ENCODE results near the gene ARVCF. TPM values are rescaled to one million over a fixed set of nuclear protein-coding genes. Genes with fewer than 3 reads are reported as not detected.

ARVCF gene
- total RNA-seq, 3 donors from 2014 or later = 13.0 to 51.2 (median 44.2) TPM

- intact Hi-C loops (cut with DNase I; ENCODE audit: low total_unique reads) = no loop called here
- no peaks in the 10 kb centered on the region for H3K27me3 ChIP-seq
- H3K4me1 ChIP-seq = peaks cover 0 to 5% of the 10 kb centered on the region in 2 donors
- TF ChIP-seq POLR2AphosphoS5 (IDR thresholded peaks at IDR 0.05) (no peak), CTCF (IDR thresholded peaks at IDR 0.05) (no peak), POLR2A (IDR thresholded peaks at IDR 0.05) (no peak)
- peak overlapping the region in 1 of 2 donors; percentile 43 for H3K27ac ChIP-seq
- H3K36me3 ChIP-seq = no peaks in the 10 kb centered on the region
- no peak for DNase-seq (ENCODE audit: low spot score in 2 of 2)
- H3K4me3 ChIP-seq = no peak overlapping the region
- no peaks in the 10 kb centered on the region for H3K9me3 ChIP-seq
These were observed 19.8 kb downstream of the ARVCF start for GRCh38 chr22:19996694-19997384.

GRCh38 chr22:19995611-19996339 is 20.8 kb downstream of the ARVCF start:
- H3K4me1 ChIP-seq = peaks cover 0 to 5% of the 10 kb centered on the region in 2 donors
- H3K27me3 ChIP-seq = no peaks in the 10 kb centered on the region
- TF ChIP-seq POLR2AphosphoS5 (IDR thresholded peaks at IDR 0.05) (no peak), CTCF (IDR thresholded peaks at IDR 0.05) (no peak), POLR2A (IDR thresholded peaks at IDR 0.05) (no peak)
- intact Hi-C loops (cut with DNase I; ENCODE audit: low total_unique reads) = no loop called here
- DNase-seq (ENCODE audit: low spot score in 2 of 2) = peak in 1 of 2 donors; percentile 59
- peak overlapping the region in 1 of 3 donors; percentile 28 for H3K4me3 ChIP-seq
- H3K9me3 ChIP-seq = no peaks in the 10 kb centered on the region
- H3K27ac ChIP-seq = peak overlapping the region; percentile 43 to 91
- H3K36me3 ChIP-seq = no peaks in the 10 kb centered on the region

- peak overlapping the region; percentile 43 to 91 for H3K27ac ChIP-seq
- DNase-seq (ENCODE audit: low spot score in 2 of 2) = no peak
- H3K27me3 ChIP-seq = no peaks in the 10 kb centered on the region
- no peaks in the 10 kb centered on the region for H3K9me3 ChIP-seq
- H3K4me1 ChIP-seq = peaks cover 0 to 5% of the 10 kb centered on the region in 2 donors
- intact Hi-C loops (cut with DNase I; ENCODE audit: low total_unique reads) = no loop called here
- peak overlapping the region in 1 of 3 donors; percentile 28 for H3K4me3 ChIP-seq
- TF ChIP-seq POLR2A (IDR thresholded peaks at IDR 0.05) (no peak), CTCF (IDR thresholded peaks at IDR 0.05) (no peak), POLR2AphosphoS5 (IDR thresholded peaks at IDR 0.05) (no peak)
- H3K36me3 ChIP-seq = no peaks in the 10 kb centered on the region
These were observed 21.6 kb downstream of the ARVCF start for GRCh38 chr22:19994851-19995610.

GRCh38 chr22:19993926-19994325 is 22.7 kb downstream of the ARVCF start:
- no peaks in the 10 kb centered on the region for H3K9me3 ChIP-seq
- peaks cover 0 to 5% of the 10 kb centered on the region in 2 donors for H3K4me1 ChIP-seq
- no peak overlapping the region for H3K27ac ChIP-seq
- TF ChIP-seq CTCF (IDR thresholded peaks at IDR 0.05) = no peak
- no peak for TF ChIP-seq POLR2A (IDR thresholded peaks at IDR 0.05)
- no peak for TF ChIP-seq POLR2AphosphoS5 (IDR thresholded peaks at IDR 0.05)
- DNase-seq (ENCODE audit: low spot score in 2 of 2) = no peak
- H3K27me3 ChIP-seq = no peaks in the 10 kb centered on the region
- intact Hi-C loops (cut with DNase I; ENCODE audit: low total_unique reads) = no loop called here
- H3K36me3 ChIP-seq = no peaks in the 10 kb centered on the region
- no peak overlapping the region for H3K4me3 ChIP-seq
